GM21737 (cell line): ENCODE data around the gene R3HDML.

Experiments used
- ATAC-seq: cut with Tn5 transposase; IDR thresholded peaks from one replicate; pipeline ENCODE4 v1.9.1; 2021; ENCODE audit warnings: mild to moderate bottlenecking, moderate library complexity; ENCODE audit not compliant: unreplicated experiment

R3HDML gene

DNA sequence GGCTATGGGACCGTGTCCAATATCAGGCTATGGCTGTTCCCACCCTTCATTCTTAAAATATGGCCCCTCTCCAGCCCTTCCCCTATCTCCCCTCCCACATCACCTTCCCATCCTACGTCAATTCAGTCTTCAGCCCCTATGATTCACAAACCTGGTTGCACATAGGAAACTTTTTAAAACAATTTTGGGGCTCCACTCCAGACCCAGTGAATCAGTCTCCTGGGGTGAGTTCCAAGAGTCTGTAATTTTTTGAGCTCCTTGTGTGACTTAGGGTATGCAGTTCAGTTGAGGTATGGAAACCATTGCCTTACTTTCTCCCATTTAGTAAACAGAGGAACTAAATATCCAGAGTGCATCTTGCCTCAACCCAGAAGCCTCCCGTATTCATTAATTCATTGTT, 24.2 kb downstream of the R3HDML start:
- no peak for ATAC-seq

GRCh38 chr20:44362466-44362940, 25.7 kb downstream of the R3HDML start:
- ATAC-seq: no peak

DNA sequence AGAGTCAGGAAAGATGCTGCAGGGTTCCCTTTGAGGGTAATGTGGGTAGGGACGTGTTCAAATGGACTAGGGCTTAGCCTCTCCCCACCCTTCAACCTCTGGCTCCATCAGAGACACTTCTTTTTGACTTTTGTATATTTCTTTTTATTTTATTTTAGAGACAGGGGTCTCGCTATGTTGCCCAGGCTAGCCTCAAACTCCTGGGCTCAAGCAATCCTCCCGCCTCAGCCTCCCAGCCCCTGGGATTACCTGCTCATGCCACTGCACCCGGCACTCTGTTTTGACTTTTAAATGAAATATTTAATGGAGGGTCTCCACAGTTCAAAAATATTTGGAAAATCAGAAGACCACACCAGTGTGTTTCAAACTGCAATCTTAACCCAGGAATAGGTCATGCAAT, 27.2 kb downstream of the R3HDML start:
- no peak for ATAC-seq

- ATAC-seq: no peak
Observed at GRCh38 chr20:44364780-44365179, 27.9 kb downstream of the R3HDML start.

DNA sequence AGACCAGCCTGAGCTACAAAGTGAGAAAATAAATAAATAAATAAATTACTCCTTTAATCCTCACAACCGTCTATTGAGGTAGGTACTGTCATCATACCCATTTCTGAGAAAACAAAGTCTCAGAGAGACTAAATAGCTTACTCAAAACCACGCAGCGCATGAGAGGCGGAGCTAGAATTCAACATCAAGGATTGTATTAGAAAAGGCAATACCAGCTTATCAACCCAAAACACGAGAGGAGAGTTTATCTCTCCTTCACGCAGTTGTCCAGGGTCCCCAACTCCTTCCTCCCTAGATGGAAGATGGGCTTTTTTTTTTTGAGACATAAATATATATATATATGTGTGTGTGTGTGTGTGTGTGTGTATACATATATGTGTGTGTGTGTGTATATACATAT, 30.9 kb downstream of the R3HDML start:
- no peak for ATAC-seq

DNA sequence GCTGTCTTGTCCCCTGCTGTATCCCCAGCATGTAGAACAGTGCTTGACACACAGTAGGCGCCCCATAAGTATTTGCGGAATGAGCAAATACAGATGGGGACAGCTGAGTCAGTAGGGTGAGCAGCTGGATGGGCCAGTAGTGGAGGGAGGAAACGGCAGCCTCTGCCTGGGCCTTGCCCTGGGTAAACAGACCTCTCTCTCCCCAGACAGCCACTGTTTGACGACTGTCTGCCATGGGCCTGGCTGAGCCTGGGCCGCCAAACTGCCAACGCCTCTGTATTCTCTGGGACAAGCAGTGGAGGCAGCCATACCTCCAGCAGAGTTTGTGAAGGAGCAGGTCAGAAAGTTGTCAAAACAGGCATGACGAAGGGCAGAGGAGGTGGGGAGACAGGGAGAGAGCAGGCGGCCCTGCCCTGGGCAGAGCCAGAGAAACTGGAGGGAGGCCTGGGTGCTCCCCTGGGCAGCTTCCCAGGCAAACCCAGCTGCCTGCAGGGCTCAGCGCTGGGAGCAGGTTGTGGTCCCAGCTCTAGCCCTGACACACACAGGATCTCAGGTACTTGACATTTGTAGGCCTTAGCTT, 33.9 kb downstream of the R3HDML start:
- ATAC-seq: no peak

- no peak for ATAC-seq
Observed at GRCh38 chr20:44382641-44383040, 45.8 kb downstream of the R3HDML start.

GRCh38 chr20:44384423-44385027, 47.7 kb downstream of the R3HDML start:
- ATAC-seq: no peak

- no peak for ATAC-seq
Observed at GRCh38 chr20:44388466-44389023, 51.7 kb downstream of the R3HDML start.

DNA sequence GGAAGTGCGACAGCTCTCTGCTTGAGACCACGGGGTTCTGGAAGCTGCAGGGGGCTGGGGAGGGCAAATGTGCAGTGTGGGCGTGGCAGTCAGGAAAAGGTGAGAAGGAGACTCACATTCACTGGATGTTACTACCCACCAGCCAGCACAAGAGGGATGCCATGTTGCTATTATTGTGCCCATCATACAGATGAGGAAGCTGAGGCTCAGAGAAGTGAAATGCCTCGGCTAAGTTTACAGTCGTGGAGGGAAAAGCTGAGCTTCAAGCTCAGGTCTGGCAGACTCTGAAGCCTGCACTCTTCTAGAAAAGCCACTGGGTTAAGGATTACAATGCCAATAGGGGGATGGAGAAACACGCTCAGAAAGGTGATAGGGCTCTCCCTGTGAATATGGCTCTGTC, 53.0 kb downstream of the R3HDML start:
- ATAC-seq: no peak

DNA sequence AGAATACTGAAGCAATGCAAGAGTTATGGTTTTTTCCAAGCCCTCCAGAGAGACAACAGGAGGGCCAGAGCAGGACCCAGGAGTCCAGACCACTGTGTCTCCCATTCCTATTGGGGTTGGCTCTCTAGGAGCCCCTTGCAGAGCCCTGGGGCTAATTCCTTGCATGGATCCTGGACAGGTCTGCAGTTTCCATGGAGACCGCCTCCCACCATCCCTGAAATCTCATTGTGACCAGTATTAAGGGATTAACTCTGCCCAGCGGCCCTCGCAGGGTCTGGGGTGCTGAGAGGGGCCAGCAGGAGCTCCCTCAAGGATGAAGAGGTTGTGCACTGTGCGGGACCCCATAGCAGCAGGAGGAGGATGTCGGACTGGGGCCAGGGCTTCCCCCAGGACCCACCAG, 53.4 kb downstream of the R3HDML start:
- ATAC-seq: no peak

- no peak for ATAC-seq
Observed at GRCh38 chr20:44392088-44392775, 55.4 kb downstream of the R3HDML start.

DNA sequence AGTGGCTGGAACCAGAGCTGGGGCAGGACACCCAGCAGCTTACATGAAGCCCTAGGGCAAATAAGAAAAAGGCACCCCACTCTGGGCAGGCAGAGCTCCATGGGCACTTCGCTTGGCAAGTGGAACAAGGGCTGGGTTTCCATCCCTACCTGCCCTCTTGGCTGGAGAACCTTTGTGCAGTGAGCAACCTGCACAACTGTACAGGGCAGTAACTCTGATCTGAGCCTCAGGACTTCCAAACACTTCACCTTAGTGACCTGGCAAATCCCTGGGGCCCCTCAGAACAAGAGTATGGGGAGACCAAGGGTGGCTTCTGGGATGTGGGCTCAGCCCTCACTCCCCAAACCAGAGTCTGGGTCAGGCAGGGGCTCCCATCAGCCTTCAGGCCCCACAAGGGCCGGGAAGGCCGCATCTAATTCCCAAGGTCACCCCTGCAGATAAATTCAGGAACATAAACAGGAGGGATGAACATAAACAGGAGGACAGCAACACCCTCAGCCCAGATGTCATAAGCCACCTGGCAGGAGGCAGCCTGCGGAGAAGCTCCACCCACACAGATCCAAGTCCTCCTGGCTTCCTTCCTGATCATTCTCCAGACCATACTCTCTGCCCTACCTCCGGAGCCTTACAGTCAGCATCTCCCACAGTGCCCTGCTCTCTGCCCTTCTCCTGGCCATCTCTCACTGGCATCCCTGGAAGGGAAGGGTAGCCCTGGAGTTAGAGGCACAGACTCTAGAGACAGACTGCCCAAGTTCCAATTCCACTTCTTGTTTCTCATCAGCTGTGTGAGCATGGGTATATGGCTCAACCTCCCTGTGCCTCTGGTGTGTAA, 56.1 kb downstream of the R3HDML start:
- no peak for ATAC-seq

- no peak for ATAC-seq
Observed at GRCh38 chr20:44393608-44394451, 57.0 kb downstream of the R3HDML start.

DNA sequence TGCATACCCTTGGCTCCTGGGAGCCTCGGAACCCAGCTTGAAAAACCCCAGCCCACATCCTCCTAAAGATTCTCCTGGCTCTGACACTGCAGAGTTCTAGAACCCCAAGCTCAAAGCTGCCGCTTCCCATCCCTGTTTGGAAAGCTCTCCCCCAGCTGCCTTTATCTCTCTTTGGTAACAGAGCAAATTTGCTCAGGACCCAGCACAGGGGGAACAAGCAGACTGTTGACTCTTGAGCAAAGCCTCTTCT, 57.5 kb downstream of the R3HDML start:
- ATAC-seq: no peak

DNA sequence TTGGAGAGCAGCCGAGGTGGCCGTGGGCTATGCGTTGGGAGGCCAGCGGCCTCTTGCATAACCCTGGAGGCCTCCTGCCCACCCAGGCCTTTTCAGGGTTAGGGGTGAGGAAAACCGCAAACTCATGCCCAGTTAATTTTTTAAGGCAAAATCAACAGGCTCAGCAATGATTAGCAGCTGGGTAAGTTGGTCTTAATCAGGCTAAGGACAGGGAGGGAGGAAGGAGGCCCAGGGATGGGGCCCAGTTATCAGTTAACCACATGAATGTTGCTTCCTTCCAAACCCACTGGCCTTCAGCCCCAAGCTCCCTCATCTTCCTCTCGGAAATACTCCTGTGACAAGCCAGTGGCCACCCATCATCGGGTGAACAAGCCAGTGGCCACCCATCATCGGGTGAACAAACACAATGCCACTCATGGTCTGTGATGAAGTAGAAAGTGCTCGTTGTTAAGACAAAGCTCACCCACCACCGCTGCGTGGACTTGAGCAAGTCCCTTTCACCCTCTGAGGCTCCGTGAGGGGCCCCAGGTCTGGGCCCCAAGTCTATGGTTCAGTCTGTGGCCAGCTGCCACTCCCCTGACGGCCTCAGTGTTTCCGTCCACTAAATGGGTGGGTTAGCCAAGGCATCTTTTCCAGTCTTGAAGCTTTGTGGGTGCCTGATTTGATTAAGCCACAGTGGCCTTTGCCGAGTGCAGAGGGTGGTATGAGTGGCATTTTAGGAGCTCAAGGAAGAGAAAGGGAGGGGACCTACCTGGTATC, 58.0 kb downstream of the R3HDML start:
- no peak for ATAC-seq

GRCh38 chr20:44395461-44396340, 58.9 kb downstream of the R3HDML start:
- ATAC-seq: no peak

- ATAC-seq: no peak
Observed at GRCh38 chr20:44396369-44397130, 59.7 kb downstream of the R3HDML start.
